GM19467 (cell line): ENCODE measurements around the gene PHACTR1.
"Not testable (repeated sequence)": the region's sequence is repeated elsewhere in the genome, so short reads cannot be mapped to it uniquely, and the experiment has no call there.

Experiments
- ATAC-seq: cut with Tn5 transposase; IDR thresholded peaks from one replicate; pipeline ENCODE4 v1.9.1; 2021; ENCODE audit warnings: mild to moderate bottlenecking, moderate library complexity; ENCODE audit not compliant: unreplicated experiment

The PHACTR1 gene

DNA sequence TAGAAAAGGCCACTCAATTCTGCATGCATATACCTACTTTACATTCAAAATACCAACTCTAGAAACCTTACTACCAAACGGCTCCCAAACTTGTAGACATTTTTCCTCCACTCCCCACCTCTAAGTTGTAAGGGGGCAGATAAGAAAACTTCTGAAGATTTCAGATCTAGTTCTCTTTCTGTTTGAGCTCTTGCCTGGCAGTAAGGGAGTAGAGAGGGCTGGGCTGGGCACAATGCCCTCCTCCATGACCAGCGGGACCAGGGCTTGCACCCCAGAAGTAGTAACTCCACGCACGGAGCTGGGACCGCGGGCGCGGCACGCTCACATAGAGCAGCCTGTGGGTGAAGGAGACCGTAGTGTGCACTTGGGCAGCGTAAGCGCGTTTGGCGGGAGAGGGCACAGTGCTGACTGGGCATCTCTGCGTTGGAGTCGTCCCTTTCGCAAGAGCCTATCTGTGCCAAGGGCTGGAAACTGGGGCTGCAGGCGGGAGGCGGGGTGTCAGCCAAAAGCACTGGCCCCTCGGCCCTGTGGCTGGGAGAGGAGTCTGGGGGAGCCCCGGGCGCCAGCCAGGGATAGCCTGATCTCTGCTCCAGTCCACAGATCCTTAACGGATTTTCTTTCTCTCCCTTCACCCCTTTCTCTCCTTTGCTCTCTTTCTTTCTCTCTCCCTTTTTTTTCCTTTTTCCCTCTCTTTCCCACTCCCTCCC lies 32.4 kb downstream of the PHACTR1 start:
- no peak for ATAC-seq

DNA sequence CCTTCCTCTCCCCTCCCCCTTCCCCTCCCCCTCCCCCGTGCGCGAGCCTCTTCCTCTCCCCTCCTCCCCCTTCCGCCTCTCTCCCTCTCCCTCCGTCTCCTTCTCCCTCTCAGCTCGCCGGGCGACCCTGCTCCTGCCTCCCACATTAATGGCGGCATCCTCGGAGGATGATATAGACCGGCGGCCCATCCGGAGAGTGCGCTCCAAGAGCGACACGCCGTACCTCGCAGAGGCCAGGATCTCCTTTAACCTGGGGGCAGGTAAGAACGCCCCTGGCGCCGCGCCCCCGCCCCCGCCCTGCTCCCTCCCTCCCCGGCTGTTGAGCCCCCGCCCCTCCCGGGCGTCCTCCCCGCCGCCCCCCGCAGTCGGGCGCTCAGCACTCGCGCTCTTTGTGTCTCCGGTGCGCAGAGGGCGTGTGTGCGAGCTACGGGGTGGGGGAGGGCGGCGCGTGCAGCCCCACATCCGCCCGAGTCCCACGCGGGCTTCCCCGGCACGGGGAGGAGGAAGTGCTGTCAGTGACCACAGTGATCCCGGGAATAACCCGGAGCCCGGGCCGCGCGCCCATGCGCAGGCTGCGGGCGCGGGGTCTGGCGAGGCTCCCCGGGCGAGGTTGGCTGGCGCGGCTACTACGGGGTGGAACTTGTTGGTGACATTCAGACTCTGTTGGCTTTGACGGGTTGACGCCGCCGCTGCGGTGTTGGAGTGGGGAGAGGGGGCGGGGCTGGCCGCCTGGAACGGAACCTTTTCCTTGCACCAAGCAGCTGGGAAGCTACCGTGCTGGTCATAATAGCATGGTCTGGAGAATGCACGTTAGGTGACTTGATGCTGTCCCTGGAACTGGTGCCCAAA lies 33.2 kb downstream of the PHACTR1 start:
- no peak for ATAC-seq

GRCh38 chr6:12750416-12750815 lies 33.8 kb downstream of the PHACTR1 start:
- ATAC-seq: no peak

GRCh38 chr6:12751694-12752325 lies 35.2 kb downstream of the PHACTR1 start:
- ATAC-seq: no peak

DNA sequence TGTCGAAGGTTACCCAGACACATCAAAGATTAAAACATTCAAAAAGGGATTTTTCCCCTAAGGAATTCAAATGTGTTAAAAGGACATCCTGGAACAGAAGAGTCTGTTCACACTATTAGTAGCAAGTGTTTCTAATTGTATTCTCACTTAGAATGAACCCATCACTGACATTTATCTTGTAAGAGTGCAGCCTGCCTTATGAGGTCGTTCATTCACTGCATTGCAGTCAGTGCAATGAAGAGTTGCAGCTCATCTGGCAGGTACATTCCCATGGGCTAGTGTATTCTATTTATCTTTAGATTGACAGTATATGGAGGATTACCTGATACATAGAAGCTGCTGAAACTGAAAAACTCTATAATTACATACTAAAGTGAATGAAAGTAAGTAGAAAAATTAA lies 36.5 kb downstream of the PHACTR1 start:
- no peak for ATAC-seq

DNA sequence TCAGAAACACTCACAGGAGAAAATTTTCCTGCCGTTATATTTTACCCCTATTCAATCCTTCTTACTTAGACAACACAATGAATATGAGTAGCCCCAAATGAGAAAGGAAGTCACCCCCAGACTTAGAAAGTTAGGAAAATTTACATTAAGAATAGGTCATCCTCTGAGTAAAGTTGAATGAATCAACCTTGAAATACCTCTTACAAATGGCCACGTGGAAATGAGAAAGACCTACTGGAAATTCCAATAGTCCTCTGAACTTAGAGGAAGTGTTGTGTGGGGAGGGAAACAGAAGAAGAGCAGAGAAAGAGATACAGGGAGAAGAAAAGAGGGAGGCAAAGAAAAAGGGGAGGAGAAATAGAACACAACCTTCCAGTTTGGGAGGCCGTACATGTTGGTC lies 43.7 kb downstream of the PHACTR1 start:
- ATAC-seq: no peak

- no peak for ATAC-seq
These were observed 44.3 kb downstream of the PHACTR1 start for GRCh38 chr6:12760911-12761310.

- ATAC-seq: no peak
These were observed 45.0 kb downstream of the PHACTR1 start for GRCh38 chr6:12761376-12762115.

DNA sequence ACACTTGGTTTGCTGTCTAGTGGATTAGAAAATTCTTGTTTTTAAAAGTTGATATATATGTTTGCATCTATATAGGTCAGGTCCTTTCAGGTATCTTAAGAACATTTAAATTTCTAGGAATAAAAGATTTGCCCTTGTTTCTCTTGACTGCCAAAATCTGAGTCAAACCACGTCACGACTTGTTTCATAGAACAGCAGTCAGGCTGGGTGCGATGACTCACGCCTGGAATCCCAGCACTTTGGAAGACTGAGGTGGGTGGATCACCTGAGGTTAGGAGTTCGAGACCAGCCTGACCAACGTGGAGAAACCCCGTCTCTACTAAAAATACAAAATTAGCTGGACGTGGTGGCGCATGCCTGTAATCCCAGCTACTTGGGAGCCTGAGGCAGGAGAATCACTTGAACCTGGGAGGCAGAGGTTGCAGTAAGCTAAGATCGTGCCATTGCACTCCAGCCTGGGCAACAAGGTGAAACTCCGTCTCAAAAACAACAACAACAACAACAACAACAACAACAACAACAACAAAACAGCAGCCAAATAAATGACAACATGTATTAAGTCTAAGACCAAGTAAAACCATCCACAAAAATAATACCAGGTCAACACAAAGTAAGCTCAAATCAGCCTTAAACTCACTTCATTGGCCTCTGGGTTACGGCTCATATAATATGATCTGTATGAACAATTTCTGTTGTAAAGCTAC lies 46.3 kb downstream of the PHACTR1 start:
- not testable (repeated sequence) for ATAC-seq

- ATAC-seq: no peak
These were observed 49.8 kb downstream of the PHACTR1 start for GRCh38 chr6:12766365-12766764.

DNA sequence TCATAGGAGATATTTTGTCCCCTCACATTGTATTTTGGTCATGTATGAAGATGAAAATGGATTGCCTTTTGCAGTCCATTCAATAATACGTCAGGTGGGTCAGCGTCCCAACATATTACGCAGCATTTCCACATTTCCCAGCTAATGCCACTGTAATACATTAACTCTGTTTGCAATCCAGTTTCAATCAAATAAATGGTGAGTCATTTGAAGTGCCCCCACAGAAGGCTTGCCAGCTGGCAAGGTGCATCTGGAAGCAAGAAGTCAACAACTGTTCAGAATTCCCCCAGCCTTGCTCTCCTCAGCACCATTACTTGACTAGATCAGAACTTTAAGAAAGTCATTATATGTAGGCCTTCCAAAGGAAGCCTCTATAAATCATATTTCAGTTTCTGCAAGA lies 50.4 kb downstream of the PHACTR1 start:
- ATAC-seq: no peak

DNA sequence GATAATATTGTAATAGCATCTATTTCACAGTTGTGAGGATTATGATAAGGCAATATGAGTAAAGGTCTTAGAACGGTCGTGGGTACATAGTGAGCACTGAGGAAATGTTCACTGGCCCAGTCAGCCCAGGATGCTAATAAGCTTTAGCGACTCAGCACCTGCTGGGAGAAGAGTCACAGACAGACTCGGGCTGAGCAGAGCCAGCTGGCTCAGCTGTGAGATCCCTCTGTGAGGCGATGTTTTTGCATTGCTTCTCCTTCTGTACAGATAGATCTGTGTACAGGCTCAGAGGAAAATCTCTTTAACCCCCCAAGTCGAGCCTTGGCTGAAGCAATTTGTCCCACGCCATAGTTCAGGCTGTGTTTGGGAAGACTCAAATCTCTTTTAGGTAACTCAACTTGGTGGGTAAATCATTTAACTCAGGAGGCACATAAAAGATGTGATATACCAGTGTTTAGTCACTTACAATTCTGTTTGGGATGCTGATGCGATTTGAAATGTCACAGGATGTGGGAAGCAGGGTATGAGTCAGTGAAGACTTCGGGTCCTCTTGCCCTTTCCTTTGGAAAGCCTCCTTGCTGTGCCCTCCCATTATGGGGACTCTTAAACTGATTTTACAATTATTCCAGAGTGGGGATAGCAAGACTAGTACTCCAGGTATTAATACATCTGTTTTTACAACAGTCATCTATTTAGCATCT lies 53.1 kb downstream of the PHACTR1 start:
- ATAC-seq: no peak

- no peak for ATAC-seq
These were observed 55.8 kb downstream of the PHACTR1 start for GRCh38 chr6:12772416-12772815.

- no peak for ATAC-seq
These were observed 59.7 kb downstream of the PHACTR1 start for GRCh38 chr6:12776291-12776690.

DNA sequence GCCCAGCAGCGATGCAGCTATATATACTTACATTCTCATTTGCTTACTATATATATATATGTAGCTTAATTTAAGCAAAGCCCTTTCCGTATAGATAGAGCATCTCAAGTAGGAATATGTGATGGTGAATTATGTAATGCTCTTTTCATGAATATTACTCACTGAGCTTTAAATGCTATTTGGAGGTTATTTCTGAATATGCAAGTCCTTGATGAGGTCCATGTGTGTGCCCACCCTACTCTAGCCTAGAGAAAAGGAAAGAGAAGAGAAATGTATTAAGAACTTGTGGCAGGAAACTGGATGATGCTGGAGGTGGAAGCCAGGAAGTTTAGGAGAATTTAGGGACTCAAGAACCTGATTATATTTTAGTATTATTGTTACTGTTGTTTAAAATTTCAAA lies 63.2 kb downstream of the PHACTR1 start:
- no peak for ATAC-seq

DNA sequence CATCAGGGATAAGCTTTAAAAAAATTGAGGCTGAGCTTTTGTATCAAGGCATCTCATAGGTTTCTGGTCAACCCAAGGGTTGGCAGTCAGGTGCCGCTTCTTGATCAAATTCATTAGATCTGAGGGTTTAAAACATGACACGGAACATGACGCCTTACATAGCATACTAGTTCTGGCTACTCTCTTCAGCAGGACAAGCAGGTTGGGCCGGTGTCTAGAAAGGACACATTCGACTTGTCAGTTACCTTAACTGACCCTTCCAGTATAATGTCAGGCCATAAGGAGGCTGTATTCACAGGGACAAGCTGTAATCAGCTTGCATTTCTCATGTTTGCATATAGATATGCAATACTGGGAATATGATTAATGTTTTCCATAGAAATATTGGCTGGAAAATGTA lies 65.6 kb downstream of the PHACTR1 start:
- no peak for ATAC-seq

- ATAC-seq: no peak
These were observed 68.7 kb downstream of the PHACTR1 start for GRCh38 chr6:12785301-12785700.

DNA sequence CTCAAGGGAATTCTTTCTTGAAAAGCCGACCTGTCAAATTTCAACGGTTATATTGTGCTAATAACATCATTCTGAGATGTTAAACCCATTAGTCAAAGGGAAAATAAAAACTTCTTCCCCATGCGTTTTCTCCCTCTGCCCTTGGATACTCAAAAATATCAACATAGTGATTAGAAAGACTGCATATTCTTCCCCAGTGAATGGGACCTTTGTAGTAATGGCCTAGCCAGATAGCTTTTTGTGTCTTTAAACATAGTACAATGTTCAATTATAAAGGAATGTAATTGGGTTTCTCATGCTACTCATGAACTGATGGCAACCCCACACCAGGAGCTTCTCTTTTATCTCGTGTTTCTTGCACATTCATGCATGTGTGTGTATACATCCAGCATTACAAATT lies 69.4 kb downstream of the PHACTR1 start:
- no peak for ATAC-seq

DNA sequence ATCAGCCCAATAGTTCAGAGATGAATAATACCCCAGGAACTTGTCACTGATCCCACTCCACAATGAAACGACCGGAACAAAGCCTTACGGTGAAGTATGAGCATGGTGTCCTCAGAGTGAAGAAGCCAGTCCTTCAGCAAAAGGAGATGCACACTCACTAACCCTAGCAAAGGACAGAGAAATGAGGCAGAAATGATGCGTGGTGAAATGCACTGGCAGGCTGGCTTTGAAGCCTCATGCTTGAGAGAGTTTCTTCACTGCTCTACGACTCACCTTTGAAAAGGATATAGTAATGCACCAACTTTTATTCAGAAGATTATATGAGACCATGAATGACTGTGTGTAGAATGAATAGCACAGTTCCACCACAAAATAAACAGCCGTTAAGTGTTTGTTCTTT lies 74.8 kb downstream of the PHACTR1 start:
- no peak for ATAC-seq

- no peak for ATAC-seq
These were observed 81.8 kb downstream of the PHACTR1 start for GRCh38 chr6:12798326-12798725.
